Suprapubic skin (tissue), 4 donors: ENCODE results near the gene SENP7. TPM values are rescaled to one million over a fixed set of nuclear protein-coding genes. Genes with fewer than 3 reads are reported as not detected.

Source experiments
- DNase-seq, 2 donors: peaks; one replicate each; pipeline ENCODE4 v3.0.0-alpha.2; 2019; ENCODE audit warnings: low spot score in 2 of 2
- H3K27ac ChIP-seq: fragments of 200-600 bp; sonication (generic); one replicate; pipeline ENCODE4 v1.5.1; 2019
- H3K27me3 ChIP-seq: fragments of 200-600 bp; sonication (generic); one replicate; pipeline ENCODE4 v1.5.1; 2019
- H3K36me3 ChIP-seq: fragments of 200-600 bp; sonication (generic); one replicate; pipeline ENCODE4 v1.5.1; 2019
- H3K4me1 ChIP-seq: fragments of 200-600 bp; sonication (generic); one replicate; pipeline ENCODE4 v1.5.1; 2019
- H3K4me3 ChIP-seq: fragments of 200-600 bp; sonication (generic); one replicate; pipeline ENCODE4 v1.5.1; 2019; ENCODE audit warnings: mild to moderate bottlenecking
- H3K9me3 ChIP-seq: fragments of 200-600 bp; sonication (generic); one replicate; pipeline ENCODE4 v1.5.1; 2019
- EP300 ChIP-seq: sonication (generic); formaldehyde crosslinking; IDR thresholded peaks from one replicate; pipeline ENCODE4 v1.6.1; 2017; ENCODE audit warnings: antibody characterized with exemption
- POLR2A ChIP-seq, 2 donors: fragments of 450-650 bp; IDR thresholded peaks; one replicate each; pipeline ENCODE4 v1.6.1; 2017; ENCODE audit warnings: antibody characterized with exemption in 2 of 2, mild to moderate bottlenecking in 2 of 2, moderate library complexity in 2 of 2
- POLR2AphosphoS5 ChIP-seq, 3 donors: sonication (generic); formaldehyde crosslinking; IDR thresholded peaks; one replicate each; pipeline ENCODE4 v1.6.1; 2017; ENCODE audit warnings: antibody characterized with exemption in 3 of 3
- WGBS: methylation state at CpG from one replicate; pipeline ENCODE4 v1.1.5; 2018; 5-methylcytosine and 5-hydroxymethylcytosine counted together
- total RNA-seq, 4 donors: library from RNA; depleted of rRNA; stranded (reverse); fragments of >200 nt; gene quantifications; one replicate each; pipeline ENCODE4 v1.1.0, GENCODE V29; 2016
- TF ChIP-seq, protein P1 (sequence below), 2 donors: fragments of 200-600 bp in 1 of 2; fragments of 450-650 bp in 1 of 2; sonication (generic) in 1 of 2; IDR thresholded peaks; one replicate each; pipeline ENCODE4 v1.5.1; 2016 to 2019; ENCODE audit warnings: antibody characterized with exemption in 2 of 2, mild to moderate bottlenecking in 1 of 2, moderate library complexity in 1 of 2

SENP7 gene
- total RNA-seq, 4 donors from 2014 or later: 13.3 to 39.4 (median 15.8) TPM

DNA sequence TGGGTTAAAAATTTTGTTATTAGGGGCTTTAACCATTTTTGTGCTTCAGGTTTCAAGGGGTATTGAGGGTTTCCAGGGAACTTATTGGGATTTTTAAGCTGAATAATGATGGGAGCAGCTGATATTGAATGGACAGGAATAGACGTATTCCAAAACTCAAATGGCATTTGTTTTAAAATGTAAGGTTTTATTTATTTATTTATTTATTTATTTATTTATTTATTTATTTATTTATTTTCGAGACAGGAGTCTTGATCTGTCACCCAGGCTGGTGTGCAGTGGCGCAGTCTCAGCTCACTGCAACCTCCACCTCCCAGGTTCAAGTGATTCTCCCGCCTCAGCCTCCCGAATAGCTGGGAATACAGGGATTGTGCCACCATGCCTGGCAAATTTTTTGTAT lies 22.2 kb upstream of the SENP7 start:
- no peaks in the 10 kb centered on the region for H3K9me3 ChIP-seq
- H3K4me1 ChIP-seq: no peaks in the 10 kb centered on the region
- 95% methylated on average over 5 of the region's 5 CpGs for WGBS
- TF ChIP-seq POLR2A (IDR thresholded peaks at IDR 0.05): no peak
- TF ChIP-seq, protein P1, sequence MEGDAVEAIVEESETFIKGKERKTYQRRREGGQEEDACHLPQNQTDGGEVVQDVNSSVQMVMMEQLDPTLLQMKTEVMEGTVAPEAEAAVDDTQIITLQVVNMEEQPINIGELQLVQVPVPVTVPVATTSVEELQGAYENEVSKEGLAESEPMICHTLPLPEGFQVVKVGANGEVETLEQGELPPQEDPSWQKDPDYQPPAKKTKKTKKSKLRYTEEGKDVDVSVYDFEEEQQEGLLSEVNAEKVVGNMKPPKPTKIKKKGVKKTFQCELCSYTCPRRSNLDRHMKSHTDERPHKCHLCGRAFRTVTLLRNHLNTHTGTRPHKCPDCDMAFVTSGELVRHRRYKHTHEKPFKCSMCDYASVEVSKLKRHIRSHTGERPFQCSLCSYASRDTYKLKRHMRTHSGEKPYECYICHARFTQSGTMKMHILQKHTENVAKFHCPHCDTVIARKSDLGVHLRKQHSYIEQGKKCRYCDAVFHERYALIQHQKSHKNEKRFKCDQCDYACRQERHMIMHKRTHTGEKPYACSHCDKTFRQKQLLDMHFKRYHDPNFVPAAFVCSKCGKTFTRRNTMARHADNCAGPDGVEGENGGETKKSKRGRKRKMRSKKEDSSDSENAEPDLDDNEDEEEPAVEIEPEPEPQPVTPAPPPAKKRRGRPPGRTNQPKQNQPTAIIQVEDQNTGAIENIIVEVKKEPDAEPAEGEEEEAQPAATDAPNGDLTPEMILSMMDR (IDR thresholded peaks at IDR 0.05): no peak
- TF ChIP-seq POLR2AphosphoS5 (IDR thresholded peaks at IDR 0.05): no peak
- no peak for TF ChIP-seq EP300
- H3K36me3 ChIP-seq: no peaks in the 10 kb centered on the region
- H3K27ac ChIP-seq: no peak overlapping the region
- H3K27me3 ChIP-seq: no peaks in the 10 kb centered on the region
- no peak for DNase-seq
- H3K4me3 ChIP-seq: no peak overlapping the region

DNA sequence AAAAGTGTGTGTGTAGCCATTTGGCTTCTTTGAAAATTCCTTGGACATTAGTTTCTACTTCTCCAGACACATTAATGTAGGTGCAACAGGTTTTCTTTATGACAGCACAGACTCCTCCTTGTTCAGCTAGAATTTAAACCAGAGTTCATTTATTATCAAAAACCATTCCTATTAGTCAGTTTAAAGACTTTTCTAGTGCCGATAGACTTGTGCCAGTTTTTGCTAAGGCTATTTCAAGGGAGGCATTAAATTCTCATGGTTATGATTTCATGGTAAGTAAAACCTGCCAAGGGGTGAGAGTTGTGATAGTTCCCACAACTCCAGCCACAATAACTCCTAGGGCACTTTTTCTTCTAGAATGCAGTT lies 20.6 kb upstream of the SENP7 start:
- no peak for TF ChIP-seq POLR2AphosphoS5 (IDR thresholded peaks at IDR 0.05)
- no peak for TF ChIP-seq POLR2A (IDR thresholded peaks at IDR 0.05)
- TF ChIP-seq, protein P1 (IDR thresholded peaks at IDR 0.05): no peak
- no peak for TF ChIP-seq EP300
- no peak for DNase-seq
- H3K4me3 ChIP-seq: no peak overlapping the region
- 88% methylated on average over 1 of the region's 1 CpG for WGBS
- no peaks in the 10 kb centered on the region for H3K36me3 ChIP-seq
- H3K9me3 ChIP-seq: no peaks in the 10 kb centered on the region
- H3K27ac ChIP-seq: no peak overlapping the region
- H3K27me3 ChIP-seq: no peaks in the 10 kb centered on the region
- H3K4me1 ChIP-seq: no peaks in the 10 kb centered on the region

GRCh38 chr3:101532783-101533602 lies 20.0 kb upstream of the SENP7 start:
- H3K4me1 ChIP-seq: no peaks in the 10 kb centered on the region
- H3K9me3 ChIP-seq: no peaks in the 10 kb centered on the region
- DNase-seq: no peak
- 57% methylated on average over 9 of the region's 9 CpGs for WGBS
- no peak overlapping the region for H3K4me3 ChIP-seq
- TF ChIP-seq EP300 (no peak), POLR2AphosphoS5 (IDR thresholded peaks at IDR 0.05) (no peak), POLR2A (IDR thresholded peaks at IDR 0.05) (no peak)
- TF ChIP-seq, protein P1 (IDR thresholded peaks at IDR 0.05): no peak
- no peaks in the 10 kb centered on the region for H3K27me3 ChIP-seq
- H3K36me3 ChIP-seq: no peaks in the 10 kb centered on the region
- H3K27ac ChIP-seq: no peak overlapping the region

DNA sequence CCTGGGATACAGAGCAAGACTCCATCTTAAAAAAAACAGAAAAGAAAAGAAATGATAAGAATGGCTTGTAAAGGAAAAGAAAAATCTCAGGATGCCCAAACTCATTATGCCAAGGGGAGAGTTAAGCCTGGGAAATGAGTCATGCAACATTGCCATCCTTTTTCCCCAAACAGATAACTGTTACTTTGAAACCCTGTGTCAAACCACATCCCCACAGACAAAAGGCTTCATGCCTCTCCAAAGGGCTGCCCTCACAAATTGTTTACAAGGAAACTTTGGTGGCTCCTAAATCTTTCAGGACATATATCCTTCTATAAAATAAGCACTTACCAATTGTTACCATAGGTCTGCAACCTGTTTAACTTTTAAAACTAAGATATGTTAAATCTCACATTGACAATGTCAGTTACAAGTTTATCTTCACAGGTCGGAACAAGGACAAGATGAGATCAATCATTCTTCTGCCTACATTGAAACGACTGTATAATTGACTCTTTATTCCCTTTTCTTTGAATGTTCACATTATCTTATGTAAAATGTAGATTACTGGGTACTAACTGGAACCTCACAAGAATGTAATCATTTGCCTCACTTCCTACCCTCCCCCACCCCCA lies 18.6 kb upstream of the SENP7 start:
- no peak overlapping the region for H3K27ac ChIP-seq
- H3K27me3 ChIP-seq: no peaks in the 10 kb centered on the region
- no peaks in the 10 kb centered on the region for H3K4me1 ChIP-seq
- H3K9me3 ChIP-seq: no peaks in the 10 kb centered on the region
- no peak for DNase-seq
- WGBS: 54% methylated on average over 2 of the region's 2 CpGs
- no peak overlapping the region for H3K4me3 ChIP-seq
- TF ChIP-seq EP300 (no peak), POLR2A (IDR thresholded peaks at IDR 0.05) (no peak), POLR2AphosphoS5 (IDR thresholded peaks at IDR 0.05) (no peak)
- TF ChIP-seq, protein P1 (IDR thresholded peaks at IDR 0.05): no peak
- H3K36me3 ChIP-seq: no peaks in the 10 kb centered on the region

DNA sequence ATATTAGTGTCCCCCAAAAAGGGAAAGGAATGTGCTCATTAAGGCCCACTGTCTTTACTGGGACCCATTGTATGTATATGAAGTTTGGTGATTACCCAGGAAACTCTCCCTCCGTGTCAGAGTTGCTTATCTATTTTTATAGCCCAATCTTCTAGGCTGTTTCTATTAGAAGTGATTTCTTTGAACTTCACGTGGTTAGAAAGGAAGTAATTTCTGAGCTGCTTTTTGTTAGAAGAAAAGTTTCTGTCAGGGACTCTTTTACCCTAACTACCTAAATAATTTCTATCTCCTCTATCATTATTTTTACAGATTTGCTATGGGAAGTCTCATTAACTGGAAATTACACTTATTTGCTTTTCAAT lies 17.7 kb upstream of the SENP7 start:
- Histone ChIP-seq H3K36me3 (no peaks in the 10 kb centered on the region), H3K4me3 (no peak overlapping the region), H3K4me1 (no peaks in the 10 kb centered on the region), H3K9me3 (no peaks in the 10 kb centered on the region), H3K27me3 (no peaks in the 10 kb centered on the region), H3K27ac (no peak overlapping the region)
- no peak for DNase-seq
- WGBS: 60% methylated on average over 2 of the region's 2 CpGs
- TF ChIP-seq, protein P1 (IDR thresholded peaks at IDR 0.05): no peak
- TF ChIP-seq EP300 (no peak), POLR2AphosphoS5 (IDR thresholded peaks at IDR 0.05) (no peak), POLR2A (IDR thresholded peaks at IDR 0.05) (no peak)
